ENCODE results near the gene DACH1.

DNA sequence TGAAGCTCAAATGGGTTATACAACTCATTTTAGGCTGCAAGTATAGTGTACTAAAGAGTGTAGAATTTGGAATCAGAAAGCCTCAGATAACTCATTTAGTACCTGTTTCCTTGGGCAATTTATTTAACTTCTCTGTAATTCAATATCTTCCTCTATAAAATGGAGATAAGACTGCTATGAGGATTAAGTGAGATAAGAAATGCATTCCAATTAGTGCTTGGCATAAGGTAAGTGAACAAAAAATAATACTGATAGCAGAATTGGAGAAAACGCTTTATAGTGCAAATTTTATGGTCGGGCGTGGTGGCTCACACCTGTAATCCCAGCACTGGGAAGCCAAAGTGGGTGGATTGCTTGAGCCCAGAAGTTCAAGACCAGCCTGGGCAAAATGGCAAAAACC is 25.0 kb downstream of the DACH1 start:
- no peak for TF ChIP-seq CTCF (IDR thresholded peaks at IDR 0.05; ENCODE audit: insufficient read depth, low read depth, low read length)
- TF ChIP-seq EZH2 (IDR thresholded peaks at IDR 0.05; ENCODE audit: insufficient read depth, low read length), result no peak
